Measurements from ENCODE around the gene PDGFC. TPM values are rescaled to one million over a fixed set of nuclear protein-coding genes. Genes with fewer than 3 reads are reported as not detected.

The PDGFC gene
- total RNA-seq, 4 donors from 2014 or later: 29.0 to 47.8 (median 38.1) TPM

- TF ChIP-seq, protein P1, sequence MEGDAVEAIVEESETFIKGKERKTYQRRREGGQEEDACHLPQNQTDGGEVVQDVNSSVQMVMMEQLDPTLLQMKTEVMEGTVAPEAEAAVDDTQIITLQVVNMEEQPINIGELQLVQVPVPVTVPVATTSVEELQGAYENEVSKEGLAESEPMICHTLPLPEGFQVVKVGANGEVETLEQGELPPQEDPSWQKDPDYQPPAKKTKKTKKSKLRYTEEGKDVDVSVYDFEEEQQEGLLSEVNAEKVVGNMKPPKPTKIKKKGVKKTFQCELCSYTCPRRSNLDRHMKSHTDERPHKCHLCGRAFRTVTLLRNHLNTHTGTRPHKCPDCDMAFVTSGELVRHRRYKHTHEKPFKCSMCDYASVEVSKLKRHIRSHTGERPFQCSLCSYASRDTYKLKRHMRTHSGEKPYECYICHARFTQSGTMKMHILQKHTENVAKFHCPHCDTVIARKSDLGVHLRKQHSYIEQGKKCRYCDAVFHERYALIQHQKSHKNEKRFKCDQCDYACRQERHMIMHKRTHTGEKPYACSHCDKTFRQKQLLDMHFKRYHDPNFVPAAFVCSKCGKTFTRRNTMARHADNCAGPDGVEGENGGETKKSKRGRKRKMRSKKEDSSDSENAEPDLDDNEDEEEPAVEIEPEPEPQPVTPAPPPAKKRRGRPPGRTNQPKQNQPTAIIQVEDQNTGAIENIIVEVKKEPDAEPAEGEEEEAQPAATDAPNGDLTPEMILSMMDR (IDR thresholded peaks at IDR 0.05; ENCODE audit: low read depth): no peak
These were observed 20.7 kb downstream of the PDGFC start for GRCh38 chr4:156950948-156951347.

GRCh38 chr4:156950090-156950489 is 21.5 kb downstream of the PDGFC start:
- TF ChIP-seq, protein P1 (IDR thresholded peaks at IDR 0.05; ENCODE audit: low read depth): no peak

DNA sequence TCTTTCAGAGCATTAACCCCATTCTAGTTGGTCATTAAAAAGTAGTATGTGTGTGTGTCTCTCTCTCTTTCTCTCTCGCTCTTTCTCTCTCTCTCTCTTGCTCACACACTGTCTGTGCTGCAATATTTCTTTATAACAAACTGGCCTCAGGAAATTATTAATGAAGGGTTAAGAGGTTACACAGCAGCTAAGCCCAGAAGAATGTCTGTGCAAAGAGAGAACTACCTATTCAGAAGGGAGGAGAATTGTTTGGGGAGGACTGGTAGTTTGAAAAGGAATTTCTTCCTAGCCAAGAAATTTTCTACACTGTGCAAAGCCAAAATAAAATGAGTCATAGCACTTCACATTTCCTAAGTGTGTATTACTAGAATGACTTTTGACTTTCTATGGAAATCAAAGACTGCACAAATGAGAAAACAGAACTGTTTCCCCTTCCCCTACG is 22.2 kb downstream of the PDGFC start:
- TF ChIP-seq, protein P1 (IDR thresholded peaks at IDR 0.05; ENCODE audit: low read depth): no peak

- TF ChIP-seq, protein P1 (IDR thresholded peaks at IDR 0.05; ENCODE audit: low read depth): no peak
These were observed 22.9 kb downstream of the PDGFC start for GRCh38 chr4:156948738-156949137.

DNA sequence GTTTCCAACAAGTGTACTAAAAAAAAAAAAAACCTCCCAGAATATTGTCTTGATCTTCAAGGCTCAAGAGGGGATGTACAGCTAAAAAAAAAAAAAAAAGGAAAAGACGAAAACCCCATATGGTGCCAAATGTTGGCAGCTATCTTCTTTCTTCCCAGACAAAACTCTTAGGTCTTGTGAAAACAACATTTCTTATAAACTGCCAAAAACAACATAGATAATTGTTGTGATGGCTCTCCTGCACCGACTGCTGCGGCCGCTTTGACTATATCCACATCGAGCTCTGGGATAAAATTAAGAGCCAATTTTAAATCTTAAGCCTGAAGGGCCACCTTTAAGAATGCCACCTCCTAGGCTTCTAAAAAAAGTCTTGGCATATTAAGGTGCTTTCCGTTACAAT is 23.5 kb downstream of the PDGFC start:
- TF ChIP-seq, protein P1 (IDR thresholded peaks at IDR 0.05; ENCODE audit: low read depth): no peak

DNA sequence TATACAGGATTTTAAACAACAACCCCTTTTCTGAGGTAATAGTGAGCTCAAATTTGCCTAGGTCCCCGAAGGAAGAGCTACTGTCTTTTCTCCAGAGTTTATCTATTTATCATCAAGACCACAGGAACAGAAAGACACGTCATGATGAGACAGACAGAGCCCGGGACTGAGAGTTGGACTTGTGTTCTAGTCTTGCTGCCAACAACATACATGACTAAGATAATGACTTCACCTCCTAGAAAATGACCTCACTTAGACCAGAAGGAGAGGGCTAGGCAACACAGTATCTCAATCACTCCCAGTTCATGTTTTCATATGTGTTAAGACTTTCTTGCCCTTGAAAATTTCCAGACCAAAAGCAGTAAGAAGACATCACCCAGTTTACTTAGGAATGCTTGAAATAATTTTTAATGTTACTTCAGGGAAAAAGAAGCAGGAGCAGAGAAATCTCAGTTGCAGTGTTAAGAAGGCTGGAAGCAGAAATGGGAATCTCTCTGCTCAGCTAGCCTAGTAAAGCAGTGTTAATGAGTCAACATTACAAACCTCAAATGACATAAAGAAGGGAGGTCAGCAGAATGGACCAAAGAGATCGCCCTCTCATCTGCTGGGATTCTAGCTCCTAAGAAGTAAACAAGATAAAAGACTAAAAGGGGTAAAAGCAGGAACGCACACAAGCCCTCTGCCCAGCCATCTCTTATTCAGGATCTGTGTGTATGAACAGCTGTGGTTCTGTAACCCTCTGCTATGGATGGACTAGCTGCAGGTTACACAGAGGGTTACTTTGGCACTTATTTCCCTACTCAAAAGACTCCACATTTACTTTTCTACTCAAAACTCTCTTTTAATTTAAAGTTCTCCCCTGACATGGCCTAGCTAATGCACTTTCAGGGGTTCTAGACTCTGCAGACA is 24.8 kb downstream of the PDGFC start:
- TF ChIP-seq, protein P1 (IDR thresholded peaks at IDR 0.05; ENCODE audit: low read depth): no peak

GRCh38 chr4:156945532-156945931 is 26.1 kb downstream of the PDGFC start:
- TF ChIP-seq, protein P1 (IDR thresholded peaks at IDR 0.05; ENCODE audit: low read depth): no peak

All from subcutaneous adipose tissue (tissue), 4 donors.